ENCODE results near the gene TMEM109. TPM values are rescaled to one million over a fixed set of nuclear protein-coding genes. Genes with fewer than 3 reads are reported as not detected.

TMEM109 gene
- total and polyA plus RNA-seq, 2 of the 8 experiments (the other 6 are each of a cell fraction or from before 2014, with no cell fraction given) = 27.3 to 30.3 TPM

DNA sequence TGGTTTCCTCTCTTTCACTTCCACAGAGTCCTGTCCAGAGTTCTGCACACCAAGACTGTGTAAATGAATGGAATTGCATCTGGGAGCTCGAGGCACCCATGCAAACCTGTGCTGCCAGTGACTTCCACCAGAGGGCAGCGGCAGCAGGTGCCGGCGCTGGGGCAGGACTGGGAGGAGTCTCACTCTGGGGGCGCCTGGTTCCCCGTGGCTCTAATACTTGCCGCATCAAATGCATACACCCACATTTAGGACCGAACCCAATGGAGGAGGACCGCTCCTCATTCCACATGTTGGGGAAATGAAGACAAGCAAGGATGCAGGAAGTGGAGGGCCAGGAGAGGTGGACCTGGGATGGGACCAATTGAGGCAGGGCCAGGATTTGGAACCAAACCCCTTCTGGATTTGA lies 56.4 kb downstream of the TMEM109 start (continued):
- TF ChIP-seq, protein P1, sequence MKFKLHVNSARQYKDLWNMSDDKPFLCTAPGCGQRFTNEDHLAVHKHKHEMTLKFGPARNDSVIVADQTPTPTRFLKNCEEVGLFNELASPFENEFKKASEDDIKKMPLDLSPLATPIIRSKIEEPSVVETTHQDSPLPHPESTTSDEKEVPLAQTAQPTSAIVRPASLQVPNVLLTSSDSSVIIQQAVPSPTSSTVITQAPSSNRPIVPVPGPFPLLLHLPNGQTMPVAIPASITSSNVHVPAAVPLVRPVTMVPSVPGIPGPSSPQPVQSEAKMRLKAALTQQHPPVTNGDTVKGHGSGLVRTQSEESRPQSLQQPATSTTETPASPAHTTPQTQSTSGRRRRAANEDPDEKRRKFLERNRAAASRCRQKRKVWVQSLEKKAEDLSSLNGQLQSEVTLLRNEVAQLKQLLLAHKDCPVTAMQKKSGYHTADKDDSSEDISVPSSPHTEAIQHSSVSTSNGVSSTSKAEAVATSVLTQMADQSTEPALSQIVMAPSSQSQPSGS (IDR thresholded peaks at IDR 0.05; ENCODE audit: low read length) = no peak
- TF ChIP-seq CTBP2 (IDR thresholded peaks at IDR 0.05; ENCODE audit: borderline replicate concordance, insufficient read depth, insufficient read length, low read length) (no peak), HDAC6 (IDR thresholded peaks at IDR 0.05; ENCODE audit: low read depth, low read length) (no peak)
- TF ChIP-seq, protein P2, sequence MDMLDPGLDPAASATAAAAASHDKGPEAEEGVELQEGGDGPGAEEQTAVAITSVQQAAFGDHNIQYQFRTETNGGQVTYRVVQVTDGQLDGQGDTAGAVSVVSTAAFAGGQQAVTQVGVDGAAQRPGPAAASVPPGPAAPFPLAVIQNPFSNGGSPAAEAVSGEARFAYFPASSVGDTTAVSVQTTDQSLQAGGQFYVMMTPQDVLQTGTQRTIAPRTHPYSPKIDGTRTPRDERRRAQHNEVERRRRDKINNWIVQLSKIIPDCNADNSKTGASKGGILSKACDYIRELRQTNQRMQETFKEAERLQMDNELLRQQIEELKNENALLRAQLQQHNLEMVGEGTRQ (IDR thresholded peaks at IDR 0.05; ENCODE audit: low read length) = no peak
